K562 (cell line): ENCODE data around the gene EPO. TPM values are rescaled to one million over a fixed set of nuclear protein-coding genes. Genes with fewer than 3 reads are reported as not detected.
A peak's percentile ranks its signal among the peaks of the same experiment; 100 is the strongest.

ENCODE experiments used
- ATF2 ChIP-seq: sonication (generic); formaldehyde crosslinking; IDR thresholded peaks from 2 replicates; pipeline ENCODE4 v1.8.1; 2022; ENCODE audit warnings: missing genetic modification reagents
- ATF4 ChIP-seq: fragments of 450-650 bp; formaldehyde crosslinking; IDR thresholded peaks from 2 replicates; pipeline ENCODE4 v1.4.0; 2022; ENCODE audit warnings: mild to moderate bottlenecking, moderate library complexity
- CBFA2T3 ChIP-seq: fragments of 450-650 bp; IDR thresholded peaks from 2 replicates; pipeline ENCODE4 v1.6.1; 2017
- CBX8 ChIP-seq: fragments of 200-600 bp; sonication (generic); IDR thresholded peaks from 2 replicates; pipeline ENCODE4 v1.6.1; 2012; ENCODE audit warnings: borderline replicate concordance, mixed run types, low read depth, mild to moderate bottlenecking, moderate library complexity, mixed read lengths, low read length, control low read depth, inconsistent platforms; ENCODE audit not compliant: poor library complexity, severe bottlenecking; ENCODE audit errors: extremely low read depth
- DPF2 ChIP-seq: fragments of 450-650 bp; IDR thresholded peaks from 2 replicates; pipeline ENCODE4 v1.6.1; 2016
- E2F3 ChIP-seq: fragments of 250-450 bp; sonication (Bioruptor Pico); IDR thresholded peaks from 2 replicates; pipeline ENCODE4 v1.4.0; 2020; ENCODE audit warnings: mild to moderate bottlenecking
- HDAC2 ChIP-seq: fragments of 450-650 bp; IDR thresholded peaks from 2 replicates; pipeline ENCODE4 v1.6.1; 2016; ENCODE audit warnings: mild to moderate bottlenecking
- HNRNPUL1 ChIP-seq: fragments of 200-400 bp; formaldehyde crosslinking; IDR thresholded peaks from 2 replicates; pipeline ENCODE4 v1.6.1; 2017; ENCODE audit warnings: low read length
- KAT8 ChIP-seq: fragments of 450-650 bp; IDR thresholded peaks from 2 replicates; pipeline ENCODE4 v1.6.1; 2016; ENCODE audit warnings: low read depth, mild to moderate bottlenecking
- MAZ ChIP-seq, 2 experiments: fragments of 450-650 bp in 1 of 2; sonication (generic) in 1 of 2; formaldehyde crosslinking; IDR thresholded peaks in 1 of 2; conservative IDR thresholded peaks in 1 of 2; 2 replicates each; pipeline versions ENCODE4 v1.4.0 to v1.5.0; 2020; ENCODE audit warnings: mild to moderate bottlenecking in 1 of 2, missing genetic modification reagents in 1 of 2
- POLR2AphosphoS5 ChIP-seq: IDR thresholded peaks from 2 replicates; pipeline ENCODE4 v1.6.1; 2011; ENCODE audit warnings: mild to moderate bottlenecking, low read depth, low read length, moderate library complexity; ENCODE audit not compliant: control insufficient read depth, insufficient read depth
- POLR2G ChIP-seq: fragments of 200-400 bp; formaldehyde crosslinking; IDR thresholded peaks from 2 replicates; pipeline ENCODE4 v1.6.1; 2017; ENCODE audit warnings: low read depth, mild to moderate bottlenecking, antibody characterized with exemption, low read length, moderate library complexity
- RBM14 ChIP-seq: fragments of 200-400 bp; formaldehyde crosslinking; IDR thresholded peaks from 2 replicates; pipeline ENCODE4 v1.6.1; 2018; ENCODE audit warnings: low read depth, mild to moderate bottlenecking, low read length, moderate library complexity, borderline replicate concordance; ENCODE audit not compliant: insufficient read depth
- SIN3A ChIP-seq, 2 experiments: fragments of 150-350 bp in 1 of 2; IDR thresholded peaks; 2 replicates each; pipeline ENCODE4 v1.6.1; 2011 to 2016; ENCODE audit warnings: borderline replicate concordance in 2 of 2, low read depth in 2 of 2, low read length in 2 of 2, mild to moderate bottlenecking in 2 of 2, moderate library complexity in 2 of 2; ENCODE audit not compliant: control insufficient read depth in 1 of 2
- TCFL5 ChIP-seq: fragments of 250-450 bp; sonication (Bioruptor Pico); conservative IDR thresholded peaks from 2 replicates; pipeline ENCODE4 v1.6.1; 2021; ENCODE audit warnings: mild to moderate bottlenecking, moderate library complexity, matching md5 sums
- TEAD4 ChIP-seq, 2 experiments: sonication (generic) in 1 of 2; formaldehyde crosslinking in 1 of 2; IDR thresholded peaks; 2 replicates each; pipeline versions ENCODE4 v1.6.1 to v1.8.0; 2012 to 2022; ENCODE audit warnings: borderline replicate concordance in 1 of 2, inconsistent platforms in 1 of 2, low read length in 1 of 2, mild to moderate bottlenecking in 1 of 2, missing genetic modification reagents in 1 of 2
- TFAM ChIP-seq: fragments of 250-450 bp; sonication (Bioruptor Pico); conservative IDR thresholded peaks from 2 replicates; pipeline ENCODE4 v1.5.0; 2021; ENCODE audit warnings: mild to moderate bottlenecking, moderate library complexity
- ZFP91 ChIP-seq: sonication (generic); formaldehyde crosslinking; IDR thresholded peaks from 2 replicates; pipeline ENCODE4 v1.8.0; 2022; ENCODE audit warnings: mild to moderate bottlenecking, missing genetic modification reagents
- ZNF639 ChIP-seq, 2 experiments: fragments of 200-800 bp in 1 of 2; sonication (Bioruptor generic) in 1 of 2; sonication (generic) in 1 of 2; formaldehyde crosslinking in 1 of 2; IDR thresholded peaks in 1 of 2; conservative IDR thresholded peaks in 1 of 2; 2 replicates each; pipeline versions ENCODE4 v1.5.0 to v1.6.1; 2016 to 2020; ENCODE audit warnings: missing compliant biosample characterization in 1 of 2, missing genetic modification characterization in 1 of 2, missing genetic modification reagents in 1 of 2
- ZNF707 ChIP-seq: fragments of 250-450 bp; sonication (Bioruptor Pico); conservative IDR thresholded peaks from 2 replicates; pipeline ENCODE4 v1.8.0; 2022; ENCODE audit warnings: inconsistent platforms, mild to moderate bottlenecking, moderate library complexity
- polyA plus RNA-seq, 8 experiments: library from polyadenylated mRNA; depleted of rRNA in 4 of 8; stranded (reverse) in 5 of 8; unstranded in 3 of 8; fragments of >200 nt; fragmentation: Nextera tagmentation in 2 of 8; fragmentation: Illumina TruSeq in 1 of 8; extraction: Ambion mirVana in 2 of 8; extraction: Trizol in 1 of 8; gene quantifications; 2 replicates each; pipeline versions ENCODE4 v1.2.1 to v1.2.3, GENCODE V29; 2011 to 2014; ENCODE audit warnings: inconsistent platforms in 1 of 8, missing spikeins in 1 of 8
- total RNA-seq, 7 experiments: library from RNA; depleted of rRNA in 6 of 7; stranded (reverse); fragments of >200 nt in 6 of 7; fragmentation: Illumina TruSeq in 2 of 7; extraction: Trizol in 2 of 7; gene quantifications; 2 replicates each; pipeline versions ENCODE4 v1.2.1 to v1.2.3, GENCODE V29; 2011 to 2021; ENCODE audit warnings: low replicate concordance in 1 of 7

EPO gene
- total and polyA plus RNA-seq, 9 of the 15 experiments (the other 6 are each of a cell fraction or from before 2014, with no cell fraction given): 0.06 to 0.41 (median 0.07) TPM; not detected in 6

GRCh38 chr7:100673302-100673941, 46.8 kb upstream of the EPO start, which contains the start of gene GNB2 (continued):
- TF ChIP-seq ZNF639 (CRISPR knock-in tag; conservative IDR thresholded peaks at IDR 0.05 in 1 of 2, IDR thresholded peaks at IDR 0.05 in 1 of 2) (peak in 1 of 2 experiments; percentile 97; a peak in 2 of 4 replicates), MAZ (CRISPR knock-in tag; conservative IDR thresholded peaks at IDR 0.05 in 1 of 2, IDR thresholded peaks at IDR 0.05 in 1 of 2) (peak; percentile 95 to 97), CBX8 (no peak), POLR2G (peak; percentile 78), E2F3 (peak; percentile 74; the same call in 1 of the 2 replicates), ATF4 (CRISPR knock-in tag) (peak; percentile 13; the same call in 1 of the 2 replicates), TCFL5 (CRISPR knock-in tag) (no peak), KAT8 (no peak), CBFA2T3 (peak; percentile 59), TEAD4 (IDR thresholded peaks at IDR 0.05; ENCODE audit: low read length) (0 out of 2 replicates have a peak, but pooled peaks have one; percentile 37), TEAD4 (CRISPR knock-in tag; IDR thresholded peaks at IDR 0.05; ENCODE audit: borderline replicate concordance) (no peak), DPF2 (peak; percentile 74), ATF2 (CRISPR knock-in tag) (no peak), SIN3A (IDR thresholded peaks at IDR 0.05; ENCODE audit: borderline replicate concordance in 2 of 2, control insufficient read depth in 1 of 2, low read depth in 2 of 2, low read length in 2 of 2) (peak; percentile 85; a peak in 2 of 4 replicates), RBM14 (no peak), HDAC2 (peak; percentile 35; the same call in 1 of the 2 replicates), HNRNPUL1 (no peak), TFAM (CRISPR knock-in tag) (no peak), ZFP91 (0 out of 2 replicates have a peak, but pooled peaks have one; percentile 58), ZNF707 (CRISPR knock-in tag) (0 out of 2 replicates have a peak, but pooled peaks have one; percentile 3), POLR2AphosphoS5 (peak; percentile 48; the same call in 1 of the 2 replicates)
